ENCODE results near the gene GMDS. TPM values are rescaled to one million over a fixed set of nuclear protein-coding genes. Genes with fewer than 3 reads are reported as not detected.

Gene GMDS
- total RNA-seq, 3 donors from 2014 or later (not counting 1 experiment from before 2014, with no cell fraction given): 23.6 to 31.0 (median 26.4) TPM

DNA sequence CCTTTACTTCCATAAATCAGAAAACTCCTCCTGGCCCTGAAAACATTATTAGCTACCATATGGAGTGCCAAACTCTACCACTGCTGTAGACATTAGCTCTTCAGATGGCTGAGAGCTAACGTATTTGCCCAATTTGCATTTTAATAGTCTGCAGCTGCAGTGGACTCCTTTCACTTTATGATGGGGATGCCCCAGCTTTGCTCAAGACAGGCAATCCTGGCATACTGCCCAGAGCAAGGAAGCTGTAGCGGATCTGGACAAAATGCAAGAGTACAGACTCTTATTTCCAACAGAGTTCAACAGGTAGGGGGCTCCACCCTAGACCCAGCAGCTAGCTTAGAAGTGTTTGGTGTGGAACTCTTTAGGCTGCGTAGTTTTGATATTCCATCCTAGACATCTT is 389.0 kb downstream of the GMDS start:
- DNase-seq (no peak), ATAC-seq (no peak)
- 74% methylated on average over 3 of the region's 3 CpGs for WGBS (ENCODE audit: insufficient coverage)
- H3K4me3 ChIP-seq (ENCODE audit: low read length): no peak overlapping the region
- no peaks in the 10 kb centered on the region for H3K27me3 Mint-ChIP-seq (ENCODE audit: low read depth in 2 of 2)
- H3K4me3 Mint-ChIP-seq: no peak overlapping the region
- no peaks in the 10 kb centered on the region for H3K36me3 Mint-ChIP-seq
- H3K9me3 Mint-ChIP-seq: no peaks in the 10 kb centered on the region
- intact Hi-C loops (cut with micrococcal nuclease): no loop called here
- H3K9me3 ChIP-seq (ENCODE audit: control insufficient read depth, insufficient read depth, low read length): no peaks in the 10 kb centered on the region
- no peak overlapping the region for H3K27ac Mint-ChIP-seq
- no peaks in the 10 kb centered on the region for H3K27me3 ChIP-seq (ENCODE audit: control insufficient read depth, insufficient read depth, low read length)
- no peaks in the 10 kb centered on the region for H3K36me3 ChIP-seq (ENCODE audit: control insufficient read depth, insufficient read depth, low read length)
- H3K27ac ChIP-seq (ENCODE audit: low read length): no peak overlapping the region
- H3K4me1 Mint-ChIP-seq: no peaks in the 10 kb centered on the region
- TF ChIP-seq, protein P1, sequence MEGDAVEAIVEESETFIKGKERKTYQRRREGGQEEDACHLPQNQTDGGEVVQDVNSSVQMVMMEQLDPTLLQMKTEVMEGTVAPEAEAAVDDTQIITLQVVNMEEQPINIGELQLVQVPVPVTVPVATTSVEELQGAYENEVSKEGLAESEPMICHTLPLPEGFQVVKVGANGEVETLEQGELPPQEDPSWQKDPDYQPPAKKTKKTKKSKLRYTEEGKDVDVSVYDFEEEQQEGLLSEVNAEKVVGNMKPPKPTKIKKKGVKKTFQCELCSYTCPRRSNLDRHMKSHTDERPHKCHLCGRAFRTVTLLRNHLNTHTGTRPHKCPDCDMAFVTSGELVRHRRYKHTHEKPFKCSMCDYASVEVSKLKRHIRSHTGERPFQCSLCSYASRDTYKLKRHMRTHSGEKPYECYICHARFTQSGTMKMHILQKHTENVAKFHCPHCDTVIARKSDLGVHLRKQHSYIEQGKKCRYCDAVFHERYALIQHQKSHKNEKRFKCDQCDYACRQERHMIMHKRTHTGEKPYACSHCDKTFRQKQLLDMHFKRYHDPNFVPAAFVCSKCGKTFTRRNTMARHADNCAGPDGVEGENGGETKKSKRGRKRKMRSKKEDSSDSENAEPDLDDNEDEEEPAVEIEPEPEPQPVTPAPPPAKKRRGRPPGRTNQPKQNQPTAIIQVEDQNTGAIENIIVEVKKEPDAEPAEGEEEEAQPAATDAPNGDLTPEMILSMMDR (IDR thresholded peaks at IDR 0.05): no peak
- H3K4me1 ChIP-seq (ENCODE audit: control insufficient read depth, insufficient read depth, low read length): no peaks in the 10 kb centered on the region

- H3K27ac ChIP-seq (ENCODE audit: low read length): no peak overlapping the region
- Mint-ChIP-seq H3K36me3 (no peaks in the 10 kb centered on the region), H3K27ac (no peak overlapping the region), H3K4me1 (no peaks in the 10 kb centered on the region), H3K4me3 (no peak overlapping the region), H3K9me3 (no peaks in the 10 kb centered on the region), H3K27me3 (ENCODE audit: low read depth in 2 of 2) (no peaks in the 10 kb centered on the region)
- no peak overlapping the region for H3K4me3 ChIP-seq (ENCODE audit: low read length)
- no peaks in the 10 kb centered on the region for H3K4me1 ChIP-seq (ENCODE audit: control insufficient read depth, insufficient read depth, low read length)
- WGBS (ENCODE audit: insufficient coverage): 100% methylated on average over 1 of the region's 4 CpGs
- no peaks in the 10 kb centered on the region for H3K27me3 ChIP-seq (ENCODE audit: control insufficient read depth, insufficient read depth, low read length)
- no peaks in the 10 kb centered on the region for H3K36me3 ChIP-seq (ENCODE audit: control insufficient read depth, insufficient read depth, low read length)
- TF ChIP-seq, protein P1 (IDR thresholded peaks at IDR 0.05): no peak
- no peak for ATAC-seq
- no peaks in the 10 kb centered on the region for H3K9me3 ChIP-seq (ENCODE audit: control insufficient read depth, insufficient read depth, low read length)
- DNase-seq: no peak
- intact Hi-C loops (cut with micrococcal nuclease): no loop called here
Measured at GRCh38 chr6:1855890-1856289, 389.5 kb downstream of the GMDS start.

- Histone ChIP-seq H3K4me3 (ENCODE audit: low read length) (no peak overlapping the region), H3K27me3 (ENCODE audit: control insufficient read depth, insufficient read depth, low read length) (no peaks in the 10 kb centered on the region), H3K36me3 (ENCODE audit: control insufficient read depth, insufficient read depth, low read length) (no peaks in the 10 kb centered on the region), H3K9me3 (ENCODE audit: control insufficient read depth, insufficient read depth, low read length) (no peaks in the 10 kb centered on the region), H3K4me1 (ENCODE audit: control insufficient read depth, insufficient read depth, low read length) (no peaks in the 10 kb centered on the region), H3K27ac (ENCODE audit: low read length) (no peak overlapping the region)
- no peak for DNase-seq
- Mint-ChIP-seq H3K4me1 (no peaks in the 10 kb centered on the region), H3K27me3 (ENCODE audit: low read depth in 2 of 2) (no peaks in the 10 kb centered on the region), H3K27ac (no peak overlapping the region), H3K9me3 (no peaks in the 10 kb centered on the region), H3K36me3 (no peaks in the 10 kb centered on the region), H3K4me3 (no peak overlapping the region)
- TF ChIP-seq, protein P1 (IDR thresholded peaks at IDR 0.05): no peak
- no peak for ATAC-seq
- intact Hi-C loops (cut with micrococcal nuclease): no loop called here
- 100% methylated on average over 2 of the region's 2 CpGs for WGBS (ENCODE audit: insufficient coverage)
Measured at GRCh38 chr6:1854296-1854695, 391.1 kb downstream of the GMDS start.

GRCh38 chr6:1853761-1854160 is 391.6 kb downstream of the GMDS start:
- no peaks in the 10 kb centered on the region for H3K36me3 ChIP-seq (ENCODE audit: control insufficient read depth, insufficient read depth, low read length)
- Mint-ChIP-seq H3K4me3 (no peak overlapping the region), H3K4me1 (no peaks in the 10 kb centered on the region), H3K27ac (no peak overlapping the region), H3K9me3 (no peaks in the 10 kb centered on the region), H3K36me3 (no peaks in the 10 kb centered on the region), H3K27me3 (ENCODE audit: low read depth in 2 of 2) (no peaks in the 10 kb centered on the region)
- no CpG with 5 or more reads among the region's 1 CpG for WGBS (ENCODE audit: insufficient coverage)
- H3K27ac ChIP-seq (ENCODE audit: low read length): no peak overlapping the region
- H3K27me3 ChIP-seq (ENCODE audit: control insufficient read depth, insufficient read depth, low read length): no peaks in the 10 kb centered on the region
- DNase-seq (no peak), ATAC-seq (no peak)
- H3K9me3 ChIP-seq (ENCODE audit: control insufficient read depth, insufficient read depth, low read length): no peaks in the 10 kb centered on the region
- TF ChIP-seq, protein P1 (IDR thresholded peaks at IDR 0.05): no peak
- intact Hi-C loops (cut with micrococcal nuclease): no loop called here
- H3K4me1 ChIP-seq (ENCODE audit: control insufficient read depth, insufficient read depth, low read length): no peaks in the 10 kb centered on the region
- H3K4me3 ChIP-seq (ENCODE audit: low read length): no peak overlapping the region
